Activated B cell treated with CpG ODN at 0.5 μM for 24 hours (primary cell): ENCODE measurements around the gene COL3A1. TPM values are rescaled to one million over a fixed set of nuclear protein-coding genes. Genes with fewer than 3 reads are reported as not detected.

Source experiments
- ATAC-seq: fragments of 200-7000 bp; cut with Tn5 transposase; one replicate; pipeline ENCODE4 v1.10.0; 2021; ENCODE audit warnings: low read depth, mild to moderate bottlenecking, moderate library complexity
- CTCF ChIA-PET: fragments of 350-600 bp; sonication (Branson Sonifier 250); formaldehyde crosslinking; loops from one replicate; lab custom pipeline; 2021; ENCODE audit warnings: antibody characterized with exemption; lab: Charles Lee
- POLR2A ChIA-PET: fragments of 350-600 bp; sonication (Branson Sonifier 250); formaldehyde crosslinking; loops from one replicate; lab custom pipeline; 2021; ENCODE audit warnings: antibody characterized with exemption; lab: Charles Lee
- DNase-seq: peaks from one replicate; pipeline ENCODE4 v3.0.0; 2022
- H3K27ac Mint-ChIP-seq: one replicate; pipeline ENCODE4 v1.8.0; 2020; ENCODE audit warnings: mixed read lengths
- H3K27me3 Mint-ChIP-seq: one replicate; pipeline ENCODE4 v1.8.0; 2021; ENCODE audit warnings: mixed read lengths
- H3K36me3 Mint-ChIP-seq: one replicate; pipeline ENCODE4 v1.8.0; 2021; ENCODE audit warnings: low read depth, mixed read lengths
- H3K4me1 Mint-ChIP-seq: one replicate; pipeline ENCODE4 v1.8.0; 2021; ENCODE audit warnings: mixed read lengths
- H3K4me3 Mint-ChIP-seq: one replicate; pipeline ENCODE4 v1.8.0; 2020; ENCODE audit warnings: mild to moderate bottlenecking, mixed read lengths
- H3K9me3 Mint-ChIP-seq: one replicate; pipeline ENCODE4 v1.8.0; 2020; ENCODE audit warnings: mixed read lengths
- intact Hi-C: fragments of 100-400 bp; cut with micrococcal nuclease; formaldehyde crosslinking; loops from one replicate; pipeline ENCODE4 v1.15.1; 2024
- total RNA-seq: library from RNA; stranded (reverse); gene quantifications from 2 replicates; pipeline ENCODE4 v1.2.3, GENCODE V29; 2022
- TF ChIP-seq, protein P1 (sequence below): fragments of 200-600 bp; IDR thresholded peaks from one replicate; pipeline ENCODE4 v1.8.0; 2022; ENCODE audit warnings: antibody characterized with exemption, mild to moderate bottlenecking

The COL3A1 gene
- total RNA-seq, 1 donor from 2014 or later = not detected

DNA sequence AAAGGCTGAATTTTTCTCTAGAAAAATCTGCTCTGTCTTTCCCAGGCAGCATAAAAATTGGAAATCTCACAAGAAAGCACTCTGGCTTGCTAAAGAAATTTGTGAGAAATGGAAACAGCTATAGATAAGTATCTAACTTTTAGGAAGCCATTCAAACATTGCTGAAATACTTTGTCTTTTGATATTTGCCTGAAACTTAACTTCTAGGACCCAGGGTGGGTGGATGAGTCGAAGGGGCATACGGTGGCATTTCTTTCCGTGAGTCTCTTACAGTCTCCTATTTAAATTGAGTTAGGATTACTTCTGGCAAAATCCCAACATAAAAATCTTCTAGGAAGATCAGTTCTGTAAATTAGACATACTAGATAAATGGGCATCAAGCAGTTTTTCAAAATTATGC lies 532 bp upstream of the COL3A1 start:
- no peaks in the 10 kb centered on the region for H3K27me3 Mint-ChIP-seq
- H3K9me3 Mint-ChIP-seq = no peaks in the 10 kb centered on the region
- H3K27ac Mint-ChIP-seq = no peak overlapping the region
- no peaks in the 10 kb centered on the region for H3K36me3 Mint-ChIP-seq
- TF ChIP-seq, protein P1, sequence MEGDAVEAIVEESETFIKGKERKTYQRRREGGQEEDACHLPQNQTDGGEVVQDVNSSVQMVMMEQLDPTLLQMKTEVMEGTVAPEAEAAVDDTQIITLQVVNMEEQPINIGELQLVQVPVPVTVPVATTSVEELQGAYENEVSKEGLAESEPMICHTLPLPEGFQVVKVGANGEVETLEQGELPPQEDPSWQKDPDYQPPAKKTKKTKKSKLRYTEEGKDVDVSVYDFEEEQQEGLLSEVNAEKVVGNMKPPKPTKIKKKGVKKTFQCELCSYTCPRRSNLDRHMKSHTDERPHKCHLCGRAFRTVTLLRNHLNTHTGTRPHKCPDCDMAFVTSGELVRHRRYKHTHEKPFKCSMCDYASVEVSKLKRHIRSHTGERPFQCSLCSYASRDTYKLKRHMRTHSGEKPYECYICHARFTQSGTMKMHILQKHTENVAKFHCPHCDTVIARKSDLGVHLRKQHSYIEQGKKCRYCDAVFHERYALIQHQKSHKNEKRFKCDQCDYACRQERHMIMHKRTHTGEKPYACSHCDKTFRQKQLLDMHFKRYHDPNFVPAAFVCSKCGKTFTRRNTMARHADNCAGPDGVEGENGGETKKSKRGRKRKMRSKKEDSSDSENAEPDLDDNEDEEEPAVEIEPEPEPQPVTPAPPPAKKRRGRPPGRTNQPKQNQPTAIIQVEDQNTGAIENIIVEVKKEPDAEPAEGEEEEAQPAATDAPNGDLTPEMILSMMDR = no peak
- ATAC-seq (no peak), DNase-seq (no peak)
- no peak overlapping the region for H3K4me3 Mint-ChIP-seq
- intact Hi-C loops = no loop called here
- POLR2A ChIA-PET = no interaction called here
- CTCF ChIA-PET = no interaction called here
- no peaks in the 10 kb centered on the region for H3K4me1 Mint-ChIP-seq

DNA sequence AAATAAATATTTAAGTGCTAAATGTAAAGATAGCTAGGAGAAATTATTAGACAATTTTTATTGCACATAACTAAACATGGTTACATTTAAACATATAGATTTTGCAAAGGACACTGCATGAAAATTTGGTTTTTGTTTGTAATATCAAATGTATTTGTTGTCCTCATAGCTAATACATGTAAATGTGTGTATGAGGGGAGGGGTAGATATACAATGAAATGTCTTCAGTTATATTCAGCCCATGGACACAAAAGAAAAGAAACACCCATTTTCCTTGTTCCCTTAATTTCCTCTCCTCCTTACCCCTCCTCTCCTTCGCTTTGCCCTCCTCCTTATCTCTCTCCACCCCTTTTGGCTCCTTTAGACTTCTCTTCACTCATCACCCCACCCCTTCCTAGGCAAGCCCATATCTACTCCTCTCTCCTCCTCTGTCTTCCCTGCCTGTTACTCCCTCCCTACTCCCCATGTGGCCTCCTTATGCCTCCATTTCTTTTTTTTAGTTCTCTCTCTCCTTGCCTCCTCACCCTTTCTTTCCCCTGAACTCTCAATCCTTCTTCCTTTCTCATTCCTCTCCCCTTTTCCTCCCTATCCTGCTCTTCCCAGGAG lies 1.4 kb downstream of the COL3A1 start:
- H3K4me3 Mint-ChIP-seq = no peak overlapping the region
- CTCF ChIA-PET = interaction anchor here (0.7 kb wide), 1 partner anchor 118 kb away, joined by 3 read pairs; no protein-coding TSS in a partner anchor

DNA sequence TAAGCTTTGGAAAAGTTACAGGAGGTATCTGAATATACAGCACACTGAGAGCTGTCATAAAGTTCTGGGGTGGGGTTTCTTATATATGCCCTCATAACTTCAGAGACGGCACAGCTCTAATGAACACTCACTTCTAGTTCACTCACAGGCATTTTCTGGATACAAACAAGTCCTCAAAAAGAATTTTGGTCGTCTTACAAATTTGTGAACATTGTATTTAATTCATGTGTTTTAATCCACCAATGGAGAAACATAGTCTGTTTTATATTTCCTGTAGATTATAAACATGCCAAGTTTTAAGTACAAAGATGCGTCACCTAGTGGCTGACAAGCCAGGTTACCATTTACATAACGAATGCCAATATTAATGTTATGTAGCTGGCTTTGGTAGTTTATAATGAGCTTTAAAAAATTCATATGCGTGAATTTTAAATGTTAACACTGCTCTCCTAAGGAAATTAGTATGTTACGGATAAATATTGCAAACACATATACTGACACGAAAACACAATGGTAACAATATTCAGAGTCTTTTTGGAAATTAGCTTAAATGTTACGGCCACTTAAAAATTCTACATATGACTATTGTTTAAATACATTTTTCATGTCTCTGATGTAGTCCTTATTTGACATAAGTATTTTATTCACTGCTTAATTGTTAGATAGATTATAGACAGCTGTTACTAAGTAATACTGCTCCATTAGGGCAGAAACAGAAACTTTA lies 2.5 kb downstream of the COL3A1 start:
- intact Hi-C loops = no loop called here
- H3K27me3 Mint-ChIP-seq = no peaks in the 10 kb centered on the region
- CTCF ChIA-PET = no interaction called here
- no peak for ATAC-seq
- H3K36me3 Mint-ChIP-seq = no peaks in the 10 kb centered on the region
- no peak overlapping the region for H3K4me3 Mint-ChIP-seq
- no peak overlapping the region for H3K27ac Mint-ChIP-seq
- H3K9me3 Mint-ChIP-seq = no peaks in the 10 kb centered on the region
- TF ChIP-seq, protein P1 = no peak
- no peak for DNase-seq
- POLR2A ChIA-PET = no interaction called here
- no peaks in the 10 kb centered on the region for H3K4me1 Mint-ChIP-seq

More for the DNA sequence above, 1.4 kb downstream of the COL3A1 start:
- H3K27me3 Mint-ChIP-seq = no peaks in the 10 kb centered on the region
- H3K9me3 Mint-ChIP-seq = no peaks in the 10 kb centered on the region
- TF ChIP-seq, protein P1 = no peak
- ATAC-seq (no peak), DNase-seq (no peak)
- H3K27ac Mint-ChIP-seq = no peak overlapping the region
- no peaks in the 10 kb centered on the region for H3K36me3 Mint-ChIP-seq
- intact Hi-C loops = no loop called here
- POLR2A ChIA-PET = no interaction called here
- H3K4me1 Mint-ChIP-seq = no peaks in the 10 kb centered on the region

DNA sequence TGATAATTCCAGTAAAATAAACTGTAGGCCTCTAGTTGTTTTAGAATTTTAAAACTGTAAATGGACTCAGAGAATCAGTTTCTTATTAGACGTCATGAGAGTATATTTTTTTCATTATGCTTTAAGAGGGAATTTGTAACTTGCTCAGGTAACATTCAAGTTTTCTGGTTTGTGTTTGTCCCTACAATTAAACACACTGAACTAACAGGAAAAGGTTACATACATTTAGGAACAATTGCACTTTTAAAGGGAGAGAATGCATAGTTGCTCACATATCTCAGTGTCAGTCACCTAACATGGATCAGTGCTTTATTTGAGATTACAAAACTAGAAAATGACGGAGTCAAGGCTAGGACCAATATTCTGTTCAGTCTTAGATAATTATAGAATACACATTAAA lies 3.1 kb downstream of the COL3A1 start:
- DNase-seq (no peak), ATAC-seq (no peak)
- Mint-ChIP-seq H3K36me3 (no peaks in the 10 kb centered on the region), H3K27ac (no peak overlapping the region), H3K27me3 (no peaks in the 10 kb centered on the region), H3K9me3 (no peaks in the 10 kb centered on the region), H3K4me3 (no peak overlapping the region), H3K4me1 (no peaks in the 10 kb centered on the region)
- TF ChIP-seq, protein P1 = no peak
- intact Hi-C loops = no loop called here
- CTCF ChIA-PET = no interaction called here
- POLR2A ChIA-PET = no interaction called here

DNA sequence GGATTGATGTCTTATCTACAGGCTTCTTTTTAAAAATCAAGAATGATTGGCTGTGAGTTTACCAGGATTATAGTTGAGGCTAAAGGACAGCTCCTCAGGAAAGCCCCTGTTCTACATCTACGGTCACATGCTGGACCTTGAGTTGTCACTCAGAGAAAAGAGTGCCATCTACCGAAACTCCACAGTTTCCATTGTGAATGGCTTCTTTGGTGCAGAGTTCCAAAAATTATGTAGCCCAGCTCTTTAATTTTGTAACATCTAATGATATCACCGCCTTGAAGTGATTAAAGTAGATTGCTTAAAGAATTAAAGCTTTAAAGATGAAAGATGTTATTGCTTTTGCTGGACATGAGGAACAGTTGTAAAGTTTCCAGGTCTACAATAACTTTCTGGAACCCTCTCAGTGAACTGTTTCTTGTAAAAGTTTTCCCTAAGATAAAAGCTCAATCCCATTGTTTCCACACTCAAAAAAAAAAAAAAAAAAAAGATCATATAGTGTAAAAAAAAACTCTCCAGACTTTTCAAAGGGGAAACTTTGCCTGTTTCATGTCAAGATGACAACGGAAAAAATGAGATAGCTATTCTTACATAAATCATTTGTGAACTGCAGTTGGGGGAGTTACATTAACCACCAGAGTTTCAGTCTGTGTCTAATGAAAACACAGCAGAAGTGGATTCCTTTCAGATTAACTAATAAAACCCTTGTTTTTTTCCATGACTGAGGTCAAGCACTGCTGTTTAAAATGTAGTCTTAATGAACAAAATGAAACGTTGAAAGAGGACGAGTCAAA lies 4.3 kb downstream of the COL3A1 start:
- intact Hi-C loops = no loop called here
- DNase-seq (no peak), ATAC-seq (no peak)
- ChIA-PET CTCF (no interaction called here), POLR2A (no interaction called here)
- no peaks in the 10 kb centered on the region for H3K9me3 Mint-ChIP-seq
- TF ChIP-seq, protein P1 = no peak
- H3K36me3 Mint-ChIP-seq = no peaks in the 10 kb centered on the region
- no peaks in the 10 kb centered on the region for H3K4me1 Mint-ChIP-seq
- no peaks in the 10 kb centered on the region for H3K27me3 Mint-ChIP-seq
- no peak overlapping the region for H3K27ac Mint-ChIP-seq
- H3K4me3 Mint-ChIP-seq = no peak overlapping the region
